Stimulated activated CD8-positive, alpha-beta memory T cell treated with anti-CD3 and anti-CD28 coated beads, Interleukin-2, amount 100 ng/mL, for 48 hours (primary cell): ENCODE results near the gene PLA2G2F.

Experiments
- DNase-seq, 2 donors: peaks; one replicate each; pipeline ENCODE4 v3.0.0-alpha.2; 2020; ENCODE audit warnings: low read depth in 2 of 2

Gene PLA2G2F

GRCh38 chr1:20138961-20139550 lies at the start of gene PLA2G2F:
PLA2G2F (plus strand) TSS chr1:20139323; CDS start chr1:20139428, 105 bp downstream.
- DNase-seq, result no peak

GRCh38 chr1:20089328-20090077 lies 49.6 kb upstream of the PLA2G2F start:
- no peak for DNase-seq

GRCh38 chr1:20090119-20090518 lies 49.0 kb upstream of the PLA2G2F start:
- DNase-seq, result no peak

- no peak for DNase-seq
These were observed 48.5 kb upstream of the PLA2G2F start for GRCh38 chr1:20090641-20091040.

GRCh38 chr1:20093303-20093702 lies 45.8 kb upstream of the PLA2G2F start:
- DNase-seq, result no peak

GRCh38 chr1:20093940-20094391 lies 45.2 kb upstream of the PLA2G2F start:
- DNase-seq, result no peak

GRCh38 chr1:20095564-20096434 lies 43.3 kb upstream of the PLA2G2F start:
- DNase-seq, result no peak

GRCh38 chr1:20096840-20097447 lies 42.2 kb upstream of the PLA2G2F start:
- no peak for DNase-seq

GRCh38 chr1:20099533-20099932 lies 39.6 kb upstream of the PLA2G2F start:
- DNase-seq, result no peak

GRCh38 chr1:20100632-20101355 lies 38.3 kb upstream of the PLA2G2F start:
- DNase-seq, result no peak

- no peak for DNase-seq
These were observed 36.2 kb upstream of the PLA2G2F start for GRCh38 chr1:20102875-20103274.

- DNase-seq, result no peak
These were observed 33.3 kb upstream of the PLA2G2F start for GRCh38 chr1:20105856-20106255.

- no peak for DNase-seq
These were observed 31.8 kb upstream of the PLA2G2F start for GRCh38 chr1:20107351-20107750.

- no peak for DNase-seq
These were observed 31.3 kb upstream of the PLA2G2F start for GRCh38 chr1:20107796-20108195.

- DNase-seq, result no peak
These were observed 30.6 kb upstream of the PLA2G2F start for GRCh38 chr1:20108366-20109123.

GRCh38 chr1:20109223-20109856 lies 29.8 kb upstream of the PLA2G2F start:
- no peak for DNase-seq

- DNase-seq, result no peak
These were observed 28.4 kb upstream of the PLA2G2F start for GRCh38 chr1:20110679-20111078.

- DNase-seq, result no peak
These were observed 27.7 kb upstream of the PLA2G2F start for GRCh38 chr1:20111452-20111851.

- no peak for DNase-seq
These were observed 26.7 kb upstream of the PLA2G2F start for GRCh38 chr1:20112279-20113000.
